Loucy (cell line): ENCODE measurements around the gene HDC.

ENCODE experiments used
- H2AFZ ChIP-seq: fragments of 200-600 bp; sonication (generic); 2 replicates; pipeline ENCODE4 v1.6.0; 2016; ENCODE audit warnings: antibody characterized with exemption, mild to moderate bottlenecking, low read length, moderate library complexity
- H3F3A ChIP-seq: fragments of 200-600 bp; 2 replicates; pipeline ENCODE4 v1.6.0; 2016; ENCODE audit warnings: antibody characterized with exemption, low read depth, mild to moderate bottlenecking
- H3K27me3 ChIP-seq: fragments of 200-600 bp; sonication (generic); 2 replicates; pipeline ENCODE4 v1.6.1; 2014; ENCODE audit warnings: low read length, mild to moderate bottlenecking; ENCODE audit not compliant: insufficient read depth, poor library complexity, severe bottlenecking
- H3K36me3 ChIP-seq: fragments of 200-600 bp; sonication (generic); 2 replicates; pipeline ENCODE4 v1.6.1; 2016; ENCODE audit warnings: low read length; ENCODE audit not compliant: insufficient read depth
- H3K4me1 ChIP-seq: fragments of 200-600 bp; sonication (generic); 2 replicates; pipeline ENCODE4 v1.5.1; 2014; ENCODE audit warnings: low read length, mild to moderate bottlenecking; ENCODE audit not compliant: insufficient read depth, poor library complexity, severe bottlenecking
- H3K4me2 ChIP-seq: fragments of 200-600 bp; sonication (generic); 2 replicates; pipeline ENCODE4 v1.6.0; 2014; ENCODE audit warnings: antibody characterized with exemption, low read length, low read depth, mild to moderate bottlenecking; ENCODE audit not compliant: poor library complexity, severe bottlenecking
- H3K4me3 ChIP-seq: fragments of 200-600 bp; sonication (generic); 2 replicates; pipeline ENCODE4 v1.5.1; 2014; ENCODE audit warnings: low read length, mild to moderate bottlenecking, mixed read lengths; ENCODE audit not compliant: poor library complexity, severe bottlenecking
- H3K79me2 ChIP-seq: fragments of 200-600 bp; sonication (generic); 2 replicates; pipeline ENCODE4 v1.6.1; 2014; ENCODE audit warnings: low read length; ENCODE audit not compliant: insufficient read depth
- H3K9ac ChIP-seq: fragments of 200-600 bp; sonication (generic); 2 replicates; pipeline ENCODE4 v1.6.0; 2014; ENCODE audit warnings: mild to moderate bottlenecking, low read depth, low read length, moderate library complexity; ENCODE audit not compliant: poor library complexity, severe bottlenecking
- H3K9me2 ChIP-seq: fragments of 200-600 bp; sonication (generic); replicated peaks from 2 replicates; pipeline ENCODE4 v1.6.1; 2016; ENCODE audit warnings: low read depth, low read length, mixed read lengths
- H3K9me3 ChIP-seq: fragments of 200-600 bp; sonication (generic); 2 replicates; pipeline ENCODE4 v1.6.1; 2014; ENCODE audit warnings: mild to moderate bottlenecking, antibody characterized with exemption, low read length, low read depth; ENCODE audit not compliant: insufficient read depth
- H4K20me1 ChIP-seq: fragments of 200-600 bp; sonication (generic); 2 replicates; pipeline ENCODE4 v1.6.0; 2014; ENCODE audit warnings: antibody characterized with exemption, low read length, mild to moderate bottlenecking; ENCODE audit not compliant: insufficient read depth, poor library complexity, severe bottlenecking
- EZH2phosphoT487 ChIP-seq: fragments of 200-600 bp; IDR thresholded peaks from 2 replicates; pipeline ENCODE4 v1.6.1; 2018; ENCODE audit warnings: antibody characterized with exemption, mild to moderate bottlenecking, moderate library complexity, borderline replicate concordance
- TF ChIP-seq, protein P1 (sequence below): fragments of 200-600 bp; sonication (generic); conservative IDR thresholded peaks from 2 replicates; pipeline ENCODE4 v1.5.1; 2014; ENCODE audit warnings: mild to moderate bottlenecking, antibody characterized with exemption, low read length

The HDC gene

DNA sequence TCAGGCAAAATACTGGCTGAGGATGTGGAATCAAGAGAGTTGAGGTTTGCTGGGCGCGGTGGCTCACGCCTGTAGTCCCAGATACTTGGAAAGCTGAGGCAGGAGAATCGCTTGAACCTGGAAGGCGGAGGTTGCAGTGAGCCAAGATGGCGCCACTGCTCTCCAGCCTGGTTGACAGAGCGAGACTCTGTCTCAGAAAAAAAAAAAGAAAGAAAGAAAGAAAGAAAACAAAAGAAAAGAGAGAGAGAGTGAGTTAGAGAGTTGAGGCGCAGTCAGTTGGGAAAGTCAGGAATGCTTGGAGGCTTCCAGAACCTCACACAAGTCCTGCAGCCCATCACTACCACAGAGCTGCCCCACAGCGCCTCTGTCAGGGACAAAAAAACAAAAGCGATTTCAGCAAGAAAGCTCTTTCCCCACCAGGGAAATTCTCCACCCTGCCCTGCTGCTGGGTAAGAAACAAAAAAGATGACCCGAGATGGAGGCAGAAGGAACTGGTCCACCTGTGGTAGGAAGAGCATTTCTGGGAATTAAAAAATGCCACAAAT lies 13.8 kb downstream of the HDC start:
- TF ChIP-seq, protein P1, sequence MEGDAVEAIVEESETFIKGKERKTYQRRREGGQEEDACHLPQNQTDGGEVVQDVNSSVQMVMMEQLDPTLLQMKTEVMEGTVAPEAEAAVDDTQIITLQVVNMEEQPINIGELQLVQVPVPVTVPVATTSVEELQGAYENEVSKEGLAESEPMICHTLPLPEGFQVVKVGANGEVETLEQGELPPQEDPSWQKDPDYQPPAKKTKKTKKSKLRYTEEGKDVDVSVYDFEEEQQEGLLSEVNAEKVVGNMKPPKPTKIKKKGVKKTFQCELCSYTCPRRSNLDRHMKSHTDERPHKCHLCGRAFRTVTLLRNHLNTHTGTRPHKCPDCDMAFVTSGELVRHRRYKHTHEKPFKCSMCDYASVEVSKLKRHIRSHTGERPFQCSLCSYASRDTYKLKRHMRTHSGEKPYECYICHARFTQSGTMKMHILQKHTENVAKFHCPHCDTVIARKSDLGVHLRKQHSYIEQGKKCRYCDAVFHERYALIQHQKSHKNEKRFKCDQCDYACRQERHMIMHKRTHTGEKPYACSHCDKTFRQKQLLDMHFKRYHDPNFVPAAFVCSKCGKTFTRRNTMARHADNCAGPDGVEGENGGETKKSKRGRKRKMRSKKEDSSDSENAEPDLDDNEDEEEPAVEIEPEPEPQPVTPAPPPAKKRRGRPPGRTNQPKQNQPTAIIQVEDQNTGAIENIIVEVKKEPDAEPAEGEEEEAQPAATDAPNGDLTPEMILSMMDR, result peak; percentile 23; the same call in 1 of the 2 replicates
- TF ChIP-seq EZH2phosphoT487, result no peak
- no peak overlapping the region for H3K9ac ChIP-seq
- no peaks in the 10 kb centered on the region for H3F3A ChIP-seq
- peaks cover 52% of the 10 kb centered on the region for H3K4me1 ChIP-seq
- H3K4me3 ChIP-seq, result no peak overlapping the region
- H3K9me2 ChIP-seq, result no peaks in the 10 kb centered on the region
- H4K20me1 ChIP-seq, result no peaks in the 10 kb centered on the region
- no peak overlapping the region for H3K4me2 ChIP-seq
- no peaks in the 10 kb centered on the region for H3K79me2 ChIP-seq
- H3K9me3 ChIP-seq, result no peaks in the 10 kb centered on the region
- no peaks in the 10 kb centered on the region for H3K36me3 ChIP-seq
- no peaks in the 10 kb centered on the region for H3K27me3 ChIP-seq
- H2AFZ ChIP-seq, result no peak overlapping the region

DNA sequence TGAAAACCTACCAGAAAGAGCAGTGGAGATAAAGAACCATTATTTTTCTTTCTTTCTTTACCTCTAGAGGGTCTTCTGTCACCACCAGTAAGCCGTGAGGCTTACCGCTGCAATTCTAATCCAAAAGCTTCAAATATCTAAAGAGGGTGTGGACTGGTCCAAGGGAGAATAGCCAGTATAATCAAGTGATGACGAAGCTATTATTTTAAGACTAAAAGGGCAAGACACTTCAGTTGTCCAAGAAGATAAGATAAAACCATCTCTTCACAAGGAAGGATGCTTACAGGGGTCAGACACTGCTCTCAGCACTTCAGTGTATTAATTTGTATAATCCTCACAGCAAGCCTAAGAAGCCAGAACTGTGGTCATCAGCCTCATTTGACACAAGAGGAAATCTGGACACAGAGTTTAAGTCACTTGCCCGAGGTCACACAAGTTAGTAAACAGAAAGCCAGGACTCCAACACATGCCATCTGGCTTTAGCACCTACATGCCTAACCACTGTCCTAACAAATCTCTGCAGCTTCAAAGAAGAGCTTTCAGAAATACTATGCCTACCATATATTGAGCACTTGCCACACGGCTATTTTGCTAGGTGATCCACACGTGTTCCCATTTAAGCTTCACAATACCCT lies 14.6 kb downstream of the HDC start:
- Histone ChIP-seq H3K4me2 (no peak overlapping the region), H3K9me2 (no peaks in the 10 kb centered on the region), H3K36me3 (no peaks in the 10 kb centered on the region), H4K20me1 (no peaks in the 10 kb centered on the region), H3K79me2 (no peaks in the 10 kb centered on the region), H3K4me1 (peaks cover 45% of the 10 kb centered on the region), H3K9ac (no peak overlapping the region), H3F3A (no peaks in the 10 kb centered on the region), H2AFZ (no peak overlapping the region), H3K9me3 (no peaks in the 10 kb centered on the region), H3K4me3 (no peak overlapping the region), H3K27me3 (no peaks in the 10 kb centered on the region)
- TF ChIP-seq, protein P1, result no peak; the same call in 1 of the 2 replicates
- TF ChIP-seq EZH2phosphoT487, result no peak

DNA sequence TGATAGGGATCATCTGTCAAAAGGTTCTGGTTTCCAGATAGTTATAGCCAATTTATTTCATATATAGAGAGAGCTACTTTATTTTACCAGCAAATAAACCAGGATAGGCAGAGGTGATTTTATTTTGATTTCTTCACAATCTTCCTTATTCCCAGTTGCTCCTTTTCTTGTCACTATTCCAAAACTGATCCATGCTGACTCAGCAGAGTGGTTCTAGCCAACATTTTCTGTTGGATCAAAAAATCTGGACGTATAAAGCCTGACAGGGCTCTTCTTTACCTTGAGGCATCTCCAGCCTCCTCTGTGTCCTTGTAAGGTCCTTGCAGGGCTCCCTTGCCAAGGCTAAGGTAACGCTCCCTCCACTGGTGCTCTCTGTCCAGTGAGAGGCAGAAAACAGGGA lies 15.8 kb downstream of the HDC start:
- Histone ChIP-seq H3K27me3 (no peaks in the 10 kb centered on the region), H2AFZ (no peak overlapping the region), H3F3A (no peaks in the 10 kb centered on the region), H3K4me2 (peak overlapping the region; percentile 31), H4K20me1 (no peaks in the 10 kb centered on the region), H3K9ac (peak overlapping the region; percentile 67), H3K36me3 (no peaks in the 10 kb centered on the region), H3K4me3 (no peak overlapping the region), H3K9me3 (no peaks in the 10 kb centered on the region), H3K9me2 (no peaks in the 10 kb centered on the region), H3K79me2 (no peaks in the 10 kb centered on the region), H3K4me1 (peaks cover 43% of the 10 kb centered on the region)
- no peak for TF ChIP-seq EZH2phosphoT487
- TF ChIP-seq, protein P1, result no peak
